Measurements from ENCODE around the gene CASP8AP2. TPM values are rescaled to one million over a fixed set of nuclear protein-coding genes. Genes with fewer than 3 reads are reported as not detected.
A peak's percentile ranks its signal among the peaks of the same experiment; 100 is the strongest.

CASP8AP2 gene
- total and polyA plus RNA-seq, 4 donors, result 4.3 to 24.4 (median 8.2) TPM

DNA sequence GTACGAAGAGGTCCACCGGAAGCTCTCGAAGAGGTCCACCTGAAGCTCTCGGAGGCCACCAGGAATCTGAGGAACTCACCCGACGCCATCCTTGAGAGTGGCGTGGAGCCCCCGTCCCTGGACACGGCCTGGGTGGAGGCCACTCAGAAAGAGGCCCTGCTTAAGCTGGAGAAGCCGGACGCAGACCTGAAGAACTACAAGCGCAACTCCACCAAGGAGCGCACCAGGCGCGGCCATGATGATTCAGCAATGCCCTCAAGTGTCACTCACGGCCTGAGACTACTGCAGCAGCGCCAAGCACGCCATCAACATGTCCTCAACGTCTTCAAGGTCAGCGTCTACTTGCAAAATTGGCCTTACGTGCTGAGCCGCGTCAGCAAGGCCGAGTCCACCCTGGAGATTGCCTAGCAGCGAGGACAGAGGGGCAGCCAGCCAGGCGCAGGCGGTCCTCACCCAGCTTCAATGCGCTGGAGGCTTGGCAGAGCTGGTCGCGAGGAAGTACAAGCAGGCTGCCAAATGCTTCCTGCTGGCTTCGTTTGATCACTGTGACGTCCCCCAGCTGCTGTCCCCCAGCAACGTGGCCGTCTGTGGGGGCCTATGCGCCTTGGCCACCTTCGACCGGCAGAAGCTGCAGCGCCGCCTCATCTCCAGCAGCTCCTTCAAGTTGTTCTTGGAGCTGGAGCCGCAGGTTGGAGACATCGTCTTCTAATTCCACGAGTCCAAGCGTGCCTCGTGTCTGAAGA, 56.9 kb downstream of the CASP8AP2 start:
- H3K9me3 ChIP-seq (ENCODE audit: control insufficient read depth in 4 of 4, insufficient read depth in 3 of 4, low read length in 3 of 4), result peaks cover 0 to 6% (median 0%) of the 10 kb centered on the region in 4 donors
- H3K4me3 ChIP-seq, result no peak overlapping the region
- no peak overlapping the region for H3K9ac ChIP-seq (ENCODE audit: insufficient read depth in 1 of 2, low read length in 2 of 2)
- 89% methylated on average over 44 of the region's 44 CpGs for WGBS, 2 donors
- H3K27ac ChIP-seq (ENCODE audit: low read depth in 1 of 2, low read length in 1 of 2), result no peak overlapping the region
- DNase-seq (peak; percentile 7 to 36 (median 30)), ATAC-seq (ENCODE audit: insufficient read depth, low FRiP score) (no peak)
- peaks cover 0 to 23% (median 6%) of the 10 kb centered on the region in 3 donors for H3K27me3 ChIP-seq (ENCODE audit: control insufficient read depth in 3 of 3, insufficient read depth in 3 of 3, low read length in 2 of 3)
- H3K4me1 ChIP-seq (ENCODE audit: control insufficient read depth in 5 of 5, insufficient read depth in 5 of 5, low read length in 5 of 5), result peaks cover 0 to 2% (median 0%) of the 10 kb centered on the region in 5 donors
- TF ChIP-seq, protein P1, sequence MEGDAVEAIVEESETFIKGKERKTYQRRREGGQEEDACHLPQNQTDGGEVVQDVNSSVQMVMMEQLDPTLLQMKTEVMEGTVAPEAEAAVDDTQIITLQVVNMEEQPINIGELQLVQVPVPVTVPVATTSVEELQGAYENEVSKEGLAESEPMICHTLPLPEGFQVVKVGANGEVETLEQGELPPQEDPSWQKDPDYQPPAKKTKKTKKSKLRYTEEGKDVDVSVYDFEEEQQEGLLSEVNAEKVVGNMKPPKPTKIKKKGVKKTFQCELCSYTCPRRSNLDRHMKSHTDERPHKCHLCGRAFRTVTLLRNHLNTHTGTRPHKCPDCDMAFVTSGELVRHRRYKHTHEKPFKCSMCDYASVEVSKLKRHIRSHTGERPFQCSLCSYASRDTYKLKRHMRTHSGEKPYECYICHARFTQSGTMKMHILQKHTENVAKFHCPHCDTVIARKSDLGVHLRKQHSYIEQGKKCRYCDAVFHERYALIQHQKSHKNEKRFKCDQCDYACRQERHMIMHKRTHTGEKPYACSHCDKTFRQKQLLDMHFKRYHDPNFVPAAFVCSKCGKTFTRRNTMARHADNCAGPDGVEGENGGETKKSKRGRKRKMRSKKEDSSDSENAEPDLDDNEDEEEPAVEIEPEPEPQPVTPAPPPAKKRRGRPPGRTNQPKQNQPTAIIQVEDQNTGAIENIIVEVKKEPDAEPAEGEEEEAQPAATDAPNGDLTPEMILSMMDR (IDR thresholded peaks at IDR 0.05; ENCODE audit: control extremely low read depth, extremely low read depth), result no peak
- no peaks in the 10 kb centered on the region for H3K36me3 ChIP-seq (ENCODE audit: control insufficient read depth in 4 of 4, insufficient read depth in 4 of 4, low read length in 4 of 4)

DNA sequence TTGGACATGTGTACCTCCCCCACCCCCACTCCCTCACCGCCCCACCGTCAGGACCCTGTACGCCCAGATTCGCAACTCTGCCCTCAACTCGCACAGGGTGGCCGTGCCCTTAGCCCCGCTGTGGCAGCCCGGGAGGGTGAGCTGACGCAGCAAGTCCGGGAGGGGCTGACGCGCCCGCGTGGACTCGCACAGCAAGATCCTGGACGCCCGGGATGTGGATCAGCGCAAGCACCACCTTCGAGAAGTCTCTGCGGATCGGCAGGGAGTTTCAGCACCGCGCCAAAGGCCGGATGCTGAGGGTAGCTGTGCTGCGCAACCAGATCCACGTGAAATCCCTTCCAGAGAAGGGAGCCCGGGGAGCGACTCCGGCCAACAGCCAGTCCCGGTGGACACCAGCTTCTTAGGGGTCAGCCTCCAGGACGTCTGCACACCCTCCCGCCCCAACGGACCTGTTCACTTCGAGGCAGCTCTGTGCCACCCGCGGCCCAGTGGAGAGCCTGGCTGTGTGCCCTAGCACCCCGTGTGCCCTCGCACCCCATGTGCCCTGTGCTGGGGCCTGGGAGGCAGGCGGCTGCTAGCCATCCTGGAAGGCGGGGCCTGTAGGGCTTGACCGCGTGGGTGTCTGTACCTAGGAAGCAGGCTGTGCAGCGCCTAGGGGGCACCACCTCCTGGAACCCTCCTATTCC, 57.9 kb downstream of the CASP8AP2 start:
- H3K4me1 ChIP-seq (ENCODE audit: control insufficient read depth in 5 of 5, insufficient read depth in 5 of 5, low read length in 5 of 5), result peaks cover 0 to 2% (median 0%) of the 10 kb centered on the region in 5 donors
- peaks cover 0 to 27% (median 6%) of the 10 kb centered on the region in 3 donors for H3K27me3 ChIP-seq (ENCODE audit: control insufficient read depth in 3 of 3, insufficient read depth in 3 of 3, low read length in 2 of 3)
- H3K36me3 ChIP-seq (ENCODE audit: control insufficient read depth in 4 of 4, insufficient read depth in 4 of 4, low read length in 4 of 4), result no peaks in the 10 kb centered on the region
- no peak for ATAC-seq (ENCODE audit: insufficient read depth, low FRiP score)
- H3K4me3 ChIP-seq, result no peak overlapping the region
- peak in 2 of 3 donors; percentile 10 to 12 for DNase-seq
- H3K9ac ChIP-seq (ENCODE audit: insufficient read depth in 1 of 2, low read length in 2 of 2), result no peak overlapping the region
- no peak overlapping the region for H3K27ac ChIP-seq (ENCODE audit: low read depth in 1 of 2, low read length in 1 of 2)
- TF ChIP-seq, protein P1 (IDR thresholded peaks at IDR 0.05; ENCODE audit: control extremely low read depth, extremely low read depth), result no peak
- peaks cover 0 to 6% (median 0%) of the 10 kb centered on the region in 4 donors for H3K9me3 ChIP-seq (ENCODE audit: control insufficient read depth in 4 of 4, insufficient read depth in 3 of 4, low read length in 3 of 4)
- WGBS, 2 donors, result 22 to 26% methylated on average over 43 of the region's 43 CpGs

DNA sequence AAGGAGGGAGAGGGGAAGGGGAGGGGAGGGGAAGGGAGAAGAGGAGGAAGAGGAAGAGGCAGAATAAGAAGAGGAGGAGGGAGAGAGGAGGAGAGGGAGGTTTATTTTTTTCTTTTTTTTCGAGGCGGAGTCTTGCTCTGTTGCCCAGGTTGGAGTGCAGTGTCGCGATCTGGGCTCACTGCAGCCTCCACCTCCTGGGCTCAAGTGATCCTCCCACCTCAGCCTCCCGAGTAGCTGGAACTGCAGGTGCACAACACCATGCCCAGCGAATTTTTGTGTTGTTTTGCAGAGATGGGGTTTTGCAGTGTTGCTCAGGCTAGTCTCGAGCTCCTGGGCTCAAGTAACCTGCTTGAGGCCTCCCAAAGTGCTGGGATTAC, 58.4 kb downstream of the CASP8AP2 start:
- no peak for DNase-seq
- no peaks in the 10 kb centered on the region for H3K36me3 ChIP-seq (ENCODE audit: control insufficient read depth in 4 of 4, insufficient read depth in 4 of 4, low read length in 4 of 4)
- TF ChIP-seq, protein P1 (IDR thresholded peaks at IDR 0.05; ENCODE audit: control extremely low read depth, extremely low read depth), result no peak
- no peak overlapping the region for H3K9ac ChIP-seq (ENCODE audit: insufficient read depth in 1 of 2, low read length in 2 of 2)
- 83 to 85% methylated on average over 5 to 7 of the region's 7 CpGs for WGBS, 2 donors
- H3K27ac ChIP-seq (ENCODE audit: low read depth in 1 of 2, low read length in 1 of 2), result no peak overlapping the region
- H3K4me3 ChIP-seq, result no peak overlapping the region
- peaks cover 0 to 27% (median 6%) of the 10 kb centered on the region in 3 donors for H3K27me3 ChIP-seq (ENCODE audit: control insufficient read depth in 3 of 3, insufficient read depth in 3 of 3, low read length in 2 of 3)
- ATAC-seq (ENCODE audit: insufficient read depth, low FRiP score), result no peak
- H3K9me3 ChIP-seq (ENCODE audit: control insufficient read depth in 4 of 4, insufficient read depth in 3 of 4, low read length in 3 of 4), result peaks cover 0 to 6% (median 0%) of the 10 kb centered on the region in 4 donors
- H3K4me1 ChIP-seq (ENCODE audit: control insufficient read depth in 5 of 5, insufficient read depth in 5 of 5, low read length in 5 of 5), result peaks cover 0 to 2% (median 0%) of the 10 kb centered on the region in 5 donors
